HG02798 (cell line): ENCODE measurements around the gene COL1A1.
A peak's percentile ranks its signal among the peaks of the same experiment; 100 is the strongest.

ENCODE experiments used
- ATAC-seq: cut with Tn5 transposase; IDR thresholded peaks from one replicate; pipeline ENCODE4 v1.9.1; 2021; ENCODE audit warnings: mild to moderate bottlenecking; ENCODE audit not compliant: unreplicated experiment, poor library complexity

The COL1A1 gene

GRCh38 chr17:50146927-50147665 lies 54.3 kb downstream of the COL1A1 start:
- no peak for ATAC-seq

- ATAC-seq: no peak
These were observed 55.1 kb downstream of the COL1A1 start for GRCh38 chr17:50146230-50146926.

- ATAC-seq: no peak
These were observed 55.8 kb downstream of the COL1A1 start for GRCh38 chr17:50145532-50146229.

- no peak for ATAC-seq
These were observed 56.4 kb downstream of the COL1A1 start for GRCh38 chr17:50144845-50145531.

GRCh38 chr17:50144355-50144754 lies 57.1 kb downstream of the COL1A1 start:
- ATAC-seq: no peak

- no peak for ATAC-seq
These were observed 57.8 kb downstream of the COL1A1 start for GRCh38 chr17:50143461-50144176.

GRCh38 chr17:50141745-50142110 lies 59.7 kb downstream of the COL1A1 start:
- ATAC-seq: no peak

GRCh38 chr17:50141026-50141744 lies 60.2 kb downstream of the COL1A1 start:
- no peak for ATAC-seq

- ATAC-seq: peak; percentile 68
These were observed 61.2 kb downstream of the COL1A1 start for GRCh38 chr17:50139950-50140885.

GRCh38 chr17:50139185-50139783 lies 62.1 kb downstream of the COL1A1 start:
- no peak for ATAC-seq

- no peak for ATAC-seq
These were observed 64.4 kb downstream of the COL1A1 start for GRCh38 chr17:50137042-50137441.

- ATAC-seq: no peak
These were observed 65.2 kb downstream of the COL1A1 start for GRCh38 chr17:50136096-50136687.

GRCh38 chr17:50135316-50136095 lies 65.9 kb downstream of the COL1A1 start:
- no peak for ATAC-seq

- ATAC-seq: no peak
These were observed 67.0 kb downstream of the COL1A1 start for GRCh38 chr17:50134206-50135110.

GRCh38 chr17:50133769-50134099 lies 67.7 kb downstream of the COL1A1 start:
- ATAC-seq: no peak
